Fibroblast of lung (primary cell): Measurements from ENCODE around the gene TEK.

Experiments
- EZH2 ChIP-seq: IDR thresholded peaks from 2 replicates; pipeline ENCODE4 v1.5.1; 2012; ENCODE audit warnings: low read length, control low read depth, mild to moderate bottlenecking; ENCODE audit errors: missing control alignments
- TF ChIP-seq, protein P1 (sequence below), 2 donors: IDR thresholded peaks in 1 of 2; conservative IDR thresholded peaks in 1 of 2; 1 replicate in 1 of 2; 2 replicates in 1 of 2; pipeline ENCODE4 v1.5.1; 2011 to 2012; ENCODE audit warnings: low read length in 2 of 2, control low read depth in 1 of 2, inconsistent platforms in 1 of 2, low read depth in 1 of 2, mild to moderate bottlenecking in 1 of 2

DNA sequence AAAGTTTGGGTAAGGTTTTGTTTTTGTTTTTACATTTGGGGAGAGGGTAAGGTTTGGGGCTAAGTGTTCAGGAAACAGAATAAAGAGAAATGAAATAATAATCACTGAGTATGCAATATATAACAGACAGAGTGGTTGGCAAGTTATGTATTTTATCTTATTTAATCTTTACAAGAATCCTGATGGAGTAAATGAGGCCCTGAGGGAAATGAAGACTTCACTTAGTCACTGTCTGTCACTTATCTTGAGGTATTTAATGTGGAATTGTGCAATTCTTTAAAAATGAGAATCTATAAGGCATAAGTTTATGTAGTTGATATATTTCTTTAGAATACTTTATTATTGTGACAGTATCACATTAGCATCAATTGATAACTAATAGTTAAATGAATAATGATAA, 48.1 kb downstream of the TEK start:
- TF ChIP-seq, protein P1, sequence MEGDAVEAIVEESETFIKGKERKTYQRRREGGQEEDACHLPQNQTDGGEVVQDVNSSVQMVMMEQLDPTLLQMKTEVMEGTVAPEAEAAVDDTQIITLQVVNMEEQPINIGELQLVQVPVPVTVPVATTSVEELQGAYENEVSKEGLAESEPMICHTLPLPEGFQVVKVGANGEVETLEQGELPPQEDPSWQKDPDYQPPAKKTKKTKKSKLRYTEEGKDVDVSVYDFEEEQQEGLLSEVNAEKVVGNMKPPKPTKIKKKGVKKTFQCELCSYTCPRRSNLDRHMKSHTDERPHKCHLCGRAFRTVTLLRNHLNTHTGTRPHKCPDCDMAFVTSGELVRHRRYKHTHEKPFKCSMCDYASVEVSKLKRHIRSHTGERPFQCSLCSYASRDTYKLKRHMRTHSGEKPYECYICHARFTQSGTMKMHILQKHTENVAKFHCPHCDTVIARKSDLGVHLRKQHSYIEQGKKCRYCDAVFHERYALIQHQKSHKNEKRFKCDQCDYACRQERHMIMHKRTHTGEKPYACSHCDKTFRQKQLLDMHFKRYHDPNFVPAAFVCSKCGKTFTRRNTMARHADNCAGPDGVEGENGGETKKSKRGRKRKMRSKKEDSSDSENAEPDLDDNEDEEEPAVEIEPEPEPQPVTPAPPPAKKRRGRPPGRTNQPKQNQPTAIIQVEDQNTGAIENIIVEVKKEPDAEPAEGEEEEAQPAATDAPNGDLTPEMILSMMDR (conservative IDR thresholded peaks at IDR 0.05 in 1 of 2, IDR thresholded peaks at IDR 0.05 in 1 of 2; ENCODE audit: low read depth in 1 of 2, low read length in 2 of 2), result no peak
- no peak for TF ChIP-seq EZH2
